DOHH2 (cell line): ENCODE results near the gene HHAT.
A peak's percentile ranks its signal among the peaks of the same experiment; 100 is the strongest.

ENCODE experiments used
- H3F3A ChIP-seq: fragments of 200-600 bp; sonication (generic), shearing (Covaris generic); 2 replicates; pipeline ENCODE4 v1.6.0; 2016; ENCODE audit warnings: antibody characterized with exemption, mild to moderate bottlenecking; ENCODE audit not compliant: control insufficient read depth, insufficient read depth
- H3K27ac ChIP-seq: fragments of 200-600 bp; sonication (generic); 2 replicates; pipeline ENCODE4 v1.5.1; 2014; ENCODE audit warnings: low read depth, mild to moderate bottlenecking, low read length, moderate library complexity
- H3K27me3 ChIP-seq: fragments of 200-600 bp; sonication (generic); 2 replicates; pipeline ENCODE4 v1.6.1; 2014; ENCODE audit warnings: mild to moderate bottlenecking, low read length, mixed read lengths; ENCODE audit not compliant: control insufficient read depth
- H3K36me3 ChIP-seq: fragments of 200-600 bp; sonication (generic); 2 replicates; pipeline ENCODE4 v1.6.1; 2014; ENCODE audit warnings: mild to moderate bottlenecking, low read length, moderate library complexity, mixed read lengths; ENCODE audit not compliant: control insufficient read depth
- H3K4me1 ChIP-seq: fragments of 200-600 bp; sonication (generic); 2 replicates; pipeline ENCODE4 v1.6.1; 2014; ENCODE audit warnings: mild to moderate bottlenecking, low read length, mixed read lengths; ENCODE audit not compliant: control insufficient read depth
- H3K4me2 ChIP-seq: fragments of 200-600 bp; sonication (generic); 2 replicates; pipeline ENCODE4 v1.6.0; 2014; ENCODE audit warnings: mild to moderate bottlenecking, low read length, moderate library complexity
- H3K4me3 ChIP-seq: fragments of 200-600 bp; sonication (generic); 2 replicates; pipeline ENCODE4 v1.5.1; 2014; ENCODE audit warnings: mild to moderate bottlenecking, low read length, mixed read lengths
- H3K79me2 ChIP-seq: fragments of 200-600 bp; sonication (generic); 2 replicates; pipeline ENCODE4 v1.6.1; 2014; ENCODE audit warnings: mild to moderate bottlenecking, low read length, mixed read lengths; ENCODE audit not compliant: control insufficient read depth
- H3K9me2 ChIP-seq: fragments of 200-600 bp; sonication (generic); replicated peaks from 2 replicates; pipeline ENCODE4 v1.6.1; 2014; ENCODE audit warnings: mild to moderate bottlenecking, low read length, mixed read lengths; ENCODE audit not compliant: control insufficient read depth
- H3K9me3 ChIP-seq: fragments of 200-600 bp; sonication (generic); 2 replicates; pipeline ENCODE4 v1.6.1; 2014; ENCODE audit warnings: antibody characterized with exemption, low read length, mixed read lengths; ENCODE audit not compliant: control insufficient read depth, insufficient read depth
- H4K20me1 ChIP-seq: fragments of 200-600 bp; sonication (generic); 2 replicates; pipeline ENCODE4 v1.6.0; 2014; ENCODE audit warnings: low read depth, mild to moderate bottlenecking, antibody characterized with exemption, low read length, moderate library complexity; ENCODE audit not compliant: control insufficient read depth, insufficient read depth
- EZH2phosphoT487 ChIP-seq: fragments of 200-600 bp; sonication (generic); IDR thresholded peaks from 2 replicates; pipeline ENCODE4 v1.6.1; 2017; ENCODE audit warnings: borderline replicate concordance, mild to moderate bottlenecking, antibody characterized with exemption, low read length, moderate library complexity, mixed read lengths
- TF ChIP-seq, protein P1 (sequence below): fragments of 200-600 bp; sonication (generic); IDR thresholded peaks from one replicate; pipeline ENCODE4 v1.5.1; 2014; ENCODE audit warnings: antibody characterized with exemption, mild to moderate bottlenecking, low read depth, low read length; ENCODE audit not compliant: poor library complexity, severe bottlenecking

Gene HHAT

DNA sequence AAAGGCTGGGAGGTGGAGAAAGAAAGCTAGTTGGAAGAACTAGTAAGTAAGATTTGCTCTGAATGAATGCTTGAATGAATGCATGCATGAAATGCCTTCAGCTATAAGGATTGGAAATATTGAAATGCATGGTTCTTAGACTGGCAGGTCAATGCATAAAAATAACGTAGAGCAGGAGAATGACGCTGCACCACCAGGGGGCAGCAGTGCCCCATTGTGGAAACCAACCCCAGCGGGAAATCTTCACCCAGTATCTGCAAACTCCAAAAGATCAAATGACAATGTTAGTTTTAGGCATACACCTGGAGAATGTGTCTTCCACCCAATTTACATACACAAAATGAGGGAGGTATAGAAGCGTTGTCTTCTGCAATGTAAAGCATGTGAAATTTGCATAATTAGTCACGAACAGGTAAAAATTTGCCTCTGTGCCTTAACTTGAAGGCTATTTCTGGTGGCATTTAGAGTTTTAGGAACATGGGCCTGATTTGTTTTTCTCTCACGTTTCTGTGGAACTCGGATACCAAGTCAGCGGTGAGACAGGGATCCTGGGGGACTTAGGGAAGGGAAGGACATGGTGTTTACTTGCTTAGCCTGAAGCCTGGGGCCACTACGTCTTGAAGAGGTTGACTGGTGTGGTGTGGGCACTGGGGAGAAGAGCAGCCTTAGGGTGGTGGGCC, 78.6 kb downstream of the HHAT start:
- no peaks in the 10 kb centered on the region for H4K20me1 ChIP-seq
- no peaks in the 10 kb centered on the region for H3K9me3 ChIP-seq
- H3K4me2 ChIP-seq = no peak overlapping the region
- no peak overlapping the region for H3K27ac ChIP-seq
- H3K36me3 ChIP-seq = no peaks in the 10 kb centered on the region
- H3K4me1 ChIP-seq = no peaks in the 10 kb centered on the region
- no peaks in the 10 kb centered on the region for H3F3A ChIP-seq
- TF ChIP-seq EZH2phosphoT487 = no peak
- TF ChIP-seq, protein P1, sequence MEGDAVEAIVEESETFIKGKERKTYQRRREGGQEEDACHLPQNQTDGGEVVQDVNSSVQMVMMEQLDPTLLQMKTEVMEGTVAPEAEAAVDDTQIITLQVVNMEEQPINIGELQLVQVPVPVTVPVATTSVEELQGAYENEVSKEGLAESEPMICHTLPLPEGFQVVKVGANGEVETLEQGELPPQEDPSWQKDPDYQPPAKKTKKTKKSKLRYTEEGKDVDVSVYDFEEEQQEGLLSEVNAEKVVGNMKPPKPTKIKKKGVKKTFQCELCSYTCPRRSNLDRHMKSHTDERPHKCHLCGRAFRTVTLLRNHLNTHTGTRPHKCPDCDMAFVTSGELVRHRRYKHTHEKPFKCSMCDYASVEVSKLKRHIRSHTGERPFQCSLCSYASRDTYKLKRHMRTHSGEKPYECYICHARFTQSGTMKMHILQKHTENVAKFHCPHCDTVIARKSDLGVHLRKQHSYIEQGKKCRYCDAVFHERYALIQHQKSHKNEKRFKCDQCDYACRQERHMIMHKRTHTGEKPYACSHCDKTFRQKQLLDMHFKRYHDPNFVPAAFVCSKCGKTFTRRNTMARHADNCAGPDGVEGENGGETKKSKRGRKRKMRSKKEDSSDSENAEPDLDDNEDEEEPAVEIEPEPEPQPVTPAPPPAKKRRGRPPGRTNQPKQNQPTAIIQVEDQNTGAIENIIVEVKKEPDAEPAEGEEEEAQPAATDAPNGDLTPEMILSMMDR = peak; percentile 90
- H3K9me2 ChIP-seq = no peaks in the 10 kb centered on the region
- no peak overlapping the region for H3K4me3 ChIP-seq
- H3K79me2 ChIP-seq = no peaks in the 10 kb centered on the region
- H3K27me3 ChIP-seq = peaks cover 5% of the 10 kb centered on the region

- H3K79me2 ChIP-seq = no peaks in the 10 kb centered on the region
- no peaks in the 10 kb centered on the region for H3K4me1 ChIP-seq
- no peak overlapping the region for H3K27ac ChIP-seq
- TF ChIP-seq, protein P1 = no peak
- TF ChIP-seq EZH2phosphoT487 = no peak
- H3K9me3 ChIP-seq = no peaks in the 10 kb centered on the region
- H3F3A ChIP-seq = no peaks in the 10 kb centered on the region
- no peak overlapping the region for H3K4me2 ChIP-seq
- no peak overlapping the region for H3K4me3 ChIP-seq
- no peaks in the 10 kb centered on the region for H4K20me1 ChIP-seq
- H3K9me2 ChIP-seq = no peaks in the 10 kb centered on the region
- H3K36me3 ChIP-seq = no peaks in the 10 kb centered on the region
- H3K27me3 ChIP-seq = peaks cover 5% of the 10 kb centered on the region
These were observed 79.2 kb downstream of the HHAT start for GRCh38 chr1:210407887-210408252.

GRCh38 chr1:210412240-210412639, 83.5 kb downstream of the HHAT start:
- H4K20me1 ChIP-seq = no peaks in the 10 kb centered on the region
- H3F3A ChIP-seq = no peaks in the 10 kb centered on the region
- H3K4me1 ChIP-seq = no peaks in the 10 kb centered on the region
- no peaks in the 10 kb centered on the region for H3K9me2 ChIP-seq
- no peaks in the 10 kb centered on the region for H3K36me3 ChIP-seq
- H3K4me3 ChIP-seq = no peak overlapping the region
- H3K79me2 ChIP-seq = no peaks in the 10 kb centered on the region
- no peak for TF ChIP-seq EZH2phosphoT487
- TF ChIP-seq, protein P1 = no peak
- peaks cover 3% of the 10 kb centered on the region; the same call in 1 of the 2 replicates for H3K27me3 ChIP-seq
- H3K9me3 ChIP-seq = no peaks in the 10 kb centered on the region
- H3K27ac ChIP-seq = no peak overlapping the region
- H3K4me2 ChIP-seq = no peak overlapping the region
